GM21381 (cell line): Measurements from ENCODE around the gene RBM12.

Experiments
- ATAC-seq: cut with Tn5 transposase; IDR thresholded peaks from one replicate; pipeline ENCODE4 v1.9.1; 2021; ENCODE audit warnings: mild to moderate bottlenecking, moderate library complexity; ENCODE audit not compliant: unreplicated experiment

The RBM12 gene

GRCh38 chr20:35602851-35603495 is 61.7 kb downstream of the RBM12 start:
- no peak for ATAC-seq

- ATAC-seq: no peak
Observed at GRCh38 chr20:35601990-35602389, 62.7 kb downstream of the RBM12 start.

DNA sequence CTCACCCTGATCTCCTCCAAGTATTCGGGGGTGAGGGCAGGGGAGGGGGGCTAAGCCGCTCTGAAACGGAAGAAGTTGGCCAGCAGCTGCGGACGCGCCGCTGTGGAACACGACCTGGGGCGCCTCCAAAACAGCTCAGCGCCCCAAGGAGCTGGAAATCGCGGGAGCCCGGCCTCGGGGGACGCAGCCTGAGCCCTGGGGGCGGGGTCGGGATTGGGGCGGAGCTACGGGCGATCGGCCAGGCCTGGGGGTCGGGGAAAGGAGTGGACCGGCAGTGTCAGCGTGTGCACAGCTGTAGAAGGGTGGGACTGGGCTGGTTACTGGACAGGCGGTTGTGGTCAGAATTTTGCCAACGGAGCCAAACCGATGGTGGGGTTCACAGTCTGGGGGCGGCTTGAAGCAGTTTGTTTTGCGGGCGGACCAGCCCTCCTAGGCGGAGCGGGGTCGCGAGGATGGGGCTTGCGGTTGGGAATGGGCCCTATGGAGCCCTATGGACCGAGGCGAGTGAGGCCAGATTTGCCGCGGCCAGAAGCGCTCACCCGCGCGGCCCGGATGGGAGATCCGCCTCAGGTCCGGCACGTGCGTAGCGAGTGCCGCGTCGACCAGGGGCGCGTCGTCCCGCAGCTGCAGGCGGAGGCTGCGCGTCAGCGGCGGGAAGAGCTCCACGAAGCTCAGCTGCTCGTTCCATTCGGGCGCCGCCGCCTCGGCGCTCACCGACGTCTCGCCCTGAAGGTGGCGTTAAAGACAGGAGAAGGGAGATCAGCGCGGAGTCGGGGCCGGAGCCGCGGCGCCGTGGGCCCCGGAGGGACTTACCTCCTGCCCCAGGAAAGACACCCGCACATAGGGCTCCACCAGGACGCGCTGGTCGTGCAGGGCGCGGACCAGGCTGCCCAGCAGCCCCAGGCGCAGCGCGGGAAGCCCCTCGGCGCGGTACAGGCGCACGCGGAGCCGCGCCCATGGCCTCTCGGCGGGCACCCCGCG is 63.4 kb downstream of the RBM12 start:
- ATAC-seq: no peak

- ATAC-seq: no peak
Observed at GRCh38 chr20:35600176-35600992, 64.3 kb downstream of the RBM12 start.

GRCh38 chr20:35599776-35600120 is 65.0 kb downstream of the RBM12 start:
- no peak for ATAC-seq
